K562 (cell line): ENCODE results near the gene PIM3. TPM values are rescaled to one million over a fixed set of nuclear protein-coding genes. Genes with fewer than 3 reads are reported as not detected.

Source experiments
- BRD9 ChIP-seq: fragments of 450-650 bp; IDR thresholded peaks from 2 replicates; pipeline ENCODE4 v1.6.1; 2018; ENCODE audit warnings: low read depth; ENCODE audit not compliant: partially characterized antibody
- CHD4 ChIP-seq: fragments of 200-600 bp; sonication (generic); IDR thresholded peaks from 3 replicates; pipeline ENCODE4 v1.6.1; 2012; ENCODE audit warnings: low read depth, mild to moderate bottlenecking, mixed read lengths, low read length, inconsistent platforms; ENCODE audit not compliant: insufficient read depth, insufficient replicate concordance, poor library complexity, severe bottlenecking
- CSDE1 ChIP-seq, 2 experiments: fragments of 450-650 bp; IDR thresholded peaks; 2 replicates each; pipeline ENCODE4 v1.6.1; 2016; ENCODE audit warnings: mild to moderate bottlenecking in 1 of 2
- HDAC2 ChIP-seq: fragments of 450-650 bp; IDR thresholded peaks from 2 replicates; pipeline ENCODE4 v1.6.1; 2016; ENCODE audit warnings: mild to moderate bottlenecking
- HES1 ChIP-seq: fragments of 450-650 bp; IDR thresholded peaks from 2 replicates; pipeline ENCODE4 v1.6.1; 2016; ENCODE audit warnings: low read depth, mild to moderate bottlenecking, moderate library complexity
- HIVEP1 ChIP-seq: fragments of 250-450 bp; sonication (Bioruptor Pico); IDR thresholded peaks from 2 replicates; pipeline ENCODE4 v1.4.0; 2020; ENCODE audit warnings: mild to moderate bottlenecking
- MTA1 ChIP-seq: fragments of 450-650 bp; IDR thresholded peaks from 2 replicates; pipeline ENCODE4 v1.6.1; 2017; ENCODE audit warnings: borderline replicate concordance
- MTA3 ChIP-seq: fragments of 450-650 bp; formaldehyde crosslinking; IDR thresholded peaks from 2 replicates; pipeline ENCODE4 v1.6.1; 2017; ENCODE audit warnings: mild to moderate bottlenecking, borderline replicate concordance
- NCOA4 ChIP-seq: fragments of 450-650 bp; IDR thresholded peaks from 2 replicates; pipeline ENCODE4 v1.6.1; 2018; ENCODE audit warnings: mild to moderate bottlenecking; ENCODE audit not compliant: partially characterized antibody
- NFRKB ChIP-seq: fragments of 450-650 bp; IDR thresholded peaks from 2 replicates; pipeline ENCODE4 v1.6.1; 2016; ENCODE audit warnings: low read depth
- PHB2 ChIP-seq: fragments of 450-650 bp; IDR thresholded peaks from 2 replicates; pipeline ENCODE4 v1.6.1; 2017; ENCODE audit warnings: low read depth
- POLR2A ChIP-seq: fragments of 450-650 bp; conservative IDR thresholded peaks from 2 replicates; pipeline ENCODE4 v1.6.1; 2016
- RBM39 ChIP-seq: fragments of 200-400 bp; formaldehyde crosslinking; optimal IDR thresholded peaks from 2 replicates; pipeline ENCODE3; 2018; ENCODE audit warnings: low read depth, low read length
- RNF219 ChIP-seq: fragments of 250-450 bp; sonication (Bioruptor Pico); IDR thresholded peaks from 2 replicates; pipeline ENCODE4 v1.5.0; 2022; ENCODE audit warnings: mild to moderate bottlenecking
- SREBF1 ChIP-seq: fragments of 150-350 bp; IDR thresholded peaks from 2 replicates; pipeline ENCODE4 v1.6.1; 2014; ENCODE audit warnings: antibody characterized with exemption, low read depth, low read length, borderline replicate concordance
- TAL1 ChIP-seq: fragments of 450-650 bp; IDR thresholded peaks from 2 replicates; pipeline ENCODE4 v1.6.1; 2016; ENCODE audit warnings: mild to moderate bottlenecking
- THRB ChIP-seq: fragments of 450-650 bp; formaldehyde crosslinking; conservative IDR thresholded peaks from 2 replicates; pipeline ENCODE4 v1.4.0; 2022; ENCODE audit warnings: mild to moderate bottlenecking, missing genetic modification characterization
- XRCC5 ChIP-seq: fragments of 200-400 bp; formaldehyde crosslinking; IDR thresholded peaks from 2 replicates; pipeline ENCODE4 v1.6.1; 2017; ENCODE audit warnings: low read depth, mild to moderate bottlenecking, low read length
- ZKSCAN3 ChIP-seq: fragments of 250-450 bp; sonication (Bioruptor Pico); IDR thresholded peaks from 2 replicates; pipeline ENCODE4 v1.4.0; 2020
- polyA plus RNA-seq, 8 experiments: library from polyadenylated mRNA; depleted of rRNA in 4 of 8; stranded (reverse) in 5 of 8; unstranded in 3 of 8; fragments of >200 nt; fragmentation: Nextera tagmentation in 2 of 8; fragmentation: Illumina TruSeq in 1 of 8; extraction: Ambion mirVana in 2 of 8; extraction: Trizol in 1 of 8; gene quantifications; 2 replicates each; pipeline versions ENCODE4 v1.2.1 to v1.2.3, GENCODE V29; 2011 to 2014; ENCODE audit warnings: inconsistent platforms in 1 of 8, missing spikeins in 1 of 8
- total RNA-seq, 7 experiments: library from RNA; depleted of rRNA in 6 of 7; stranded (reverse); fragments of >200 nt in 6 of 7; fragmentation: Illumina TruSeq in 2 of 7; extraction: Trizol in 2 of 7; gene quantifications; 2 replicates each; pipeline versions ENCODE4 v1.2.1 to v1.2.3, GENCODE V29; 2011 to 2021; ENCODE audit warnings: low replicate concordance in 1 of 7
- TF ChIP-seq, protein P1 (sequence below), 3 experiments: fragments of 200-800 bp in 1 of 3; sonication (Bioruptor generic) in 1 of 3; sonication (generic) in 1 of 3; formaldehyde crosslinking in 1 of 3; IDR thresholded peaks; 2 replicates each; pipeline versions ENCODE4 v1.6.1 to v1.8.0; 2016 to 2022; ENCODE audit warnings: mild to moderate bottlenecking in 2 of 3, missing compliant biosample characterization in 2 of 3, missing genetic modification characterization in 2 of 3, missing genetic modification reagents in 1 of 3
- TF ChIP-seq, protein P2 (sequence below): fragments of 450-650 bp; IDR thresholded peaks from 2 replicates; pipeline ENCODE4 v1.6.1; 2016; ENCODE audit warnings: mild to moderate bottlenecking

Gene PIM3
- total and polyA plus RNA-seq, 9 of the 15 experiments (the other 6 are each of a cell fraction or from before 2014, with no cell fraction given), result 0.24 to 40.5 (median 5.3) TPM

- TF ChIP-seq RNF219 (CRISPR knock-in tag), result no peak
- TF ChIP-seq CHD4, result peak; percentile 62
- 0 out of 4 replicates have a peak, but pooled peaks of 1 of the 2 experiments have one; percentile 73 for TF ChIP-seq CSDE1 (IDR thresholded peaks at IDR 0.05)
- TF ChIP-seq, protein P1, sequence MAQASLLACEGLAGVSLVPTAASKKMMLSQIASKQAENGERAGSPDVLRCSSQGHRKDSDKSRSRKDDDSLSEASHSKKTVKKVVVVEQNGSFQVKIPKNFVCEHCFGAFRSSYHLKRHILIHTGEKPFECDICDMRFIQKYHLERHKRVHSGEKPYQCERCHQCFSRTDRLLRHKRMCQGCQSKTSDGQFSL (CRISPR knock-in tag; IDR thresholded peaks at IDR 0.05), result no peak
- TF ChIP-seq, protein P1 (tag; IDR thresholded peaks at IDR 0.05), result no peak
- peak; percentile 34; the same call in 1 of the 2 replicates for TF ChIP-seq TAL1
- no peak for TF ChIP-seq RBM39
- 0 out of 2 replicates have a peak, but pooled peaks have one; percentile 22 for TF ChIP-seq POLR2A
- no peak for TF ChIP-seq SREBF1
- TF ChIP-seq MTA1, result peak; percentile 66
- peak; percentile 57; the same call in 1 of the 2 replicates for TF ChIP-seq PHB2
- no peak for TF ChIP-seq XRCC5
- TF ChIP-seq THRB (CRISPR knock-in tag), result peak; percentile 91; the same call in 1 of the 2 replicates
- TF ChIP-seq MTA3, result 0 out of 2 replicates have a peak, but pooled peaks have one; percentile 34
- TF ChIP-seq, protein P2, sequence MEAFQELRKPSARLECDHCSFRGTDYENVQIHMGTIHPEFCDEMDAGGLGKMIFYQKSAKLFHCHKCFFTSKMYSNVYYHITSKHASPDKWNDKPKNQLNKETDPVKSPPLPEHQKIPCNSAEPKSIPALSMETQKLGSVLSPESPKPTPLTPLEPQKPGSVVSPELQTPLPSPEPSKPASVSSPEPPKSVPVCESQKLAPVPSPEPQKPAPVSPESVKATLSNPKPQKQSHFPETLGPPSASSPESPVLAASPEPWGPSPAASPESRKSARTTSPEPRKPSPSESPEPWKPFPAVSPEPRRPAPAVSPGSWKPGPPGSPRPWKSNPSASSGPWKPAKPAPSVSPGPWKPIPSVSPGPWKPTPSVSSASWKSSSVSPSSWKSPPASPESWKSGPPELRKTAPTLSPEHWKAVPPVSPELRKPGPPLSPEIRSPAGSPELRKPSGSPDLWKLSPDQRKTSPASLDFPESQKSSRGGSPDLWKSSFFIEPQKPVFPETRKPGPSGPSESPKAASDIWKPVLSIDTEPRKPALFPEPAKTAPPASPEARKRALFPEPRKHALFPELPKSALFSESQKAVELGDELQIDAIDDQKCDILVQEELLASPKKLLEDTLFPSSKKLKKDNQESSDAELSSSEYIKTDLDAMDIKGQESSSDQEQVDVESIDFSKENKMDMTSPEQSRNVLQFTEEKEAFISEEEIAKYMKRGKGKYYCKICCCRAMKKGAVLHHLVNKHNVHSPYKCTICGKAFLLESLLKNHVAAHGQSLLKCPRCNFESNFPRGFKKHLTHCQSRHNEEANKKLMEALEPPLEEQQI, result no peak
- peak; percentile 40 for TF ChIP-seq BRD9
- TF ChIP-seq NFRKB, result 0 out of 2 replicates have a peak, but pooled peaks have one; percentile 59
- TF ChIP-seq HIVEP1 (CRISPR knock-in tag), result no peak
- no peak for TF ChIP-seq HES1
- no peak for TF ChIP-seq ZKSCAN3 (CRISPR knock-in tag)
- TF ChIP-seq NCOA4, result peak; percentile 61
- no peak for TF ChIP-seq HDAC2
Observed at GRCh38 chr22:49975543-49976389, 15.2 kb downstream of the PIM3 start (continued).
